KOPT-K1 (cell line): ENCODE results near the gene IP6K3.

ENCODE experiments used
- H3K27ac ChIP-seq: fragments of 200-600 bp; sonication (generic); 2 replicates; pipeline ENCODE4 v1.5.1; 2016; ENCODE audit warnings: antibody characterized with exemption, mild to moderate bottlenecking, low read depth, low read length; ENCODE audit not compliant: poor library complexity, severe bottlenecking
- H3K36me3 ChIP-seq: fragments of 200-600 bp; sonication (generic); 2 replicates; pipeline ENCODE4 v1.5.1; 2017; ENCODE audit warnings: antibody characterized with exemption, mild to moderate bottlenecking, low read length, moderate library complexity; ENCODE audit not compliant: insufficient read depth
- H3K9me3 ChIP-seq: fragments of 200-600 bp; sonication (generic); 2 replicates; pipeline ENCODE4 v1.5.1; 2017; ENCODE audit warnings: antibody characterized with exemption, low read length, mild to moderate bottlenecking; ENCODE audit not compliant: insufficient read depth, poor library complexity, severe bottlenecking

IP6K3 gene

DNA sequence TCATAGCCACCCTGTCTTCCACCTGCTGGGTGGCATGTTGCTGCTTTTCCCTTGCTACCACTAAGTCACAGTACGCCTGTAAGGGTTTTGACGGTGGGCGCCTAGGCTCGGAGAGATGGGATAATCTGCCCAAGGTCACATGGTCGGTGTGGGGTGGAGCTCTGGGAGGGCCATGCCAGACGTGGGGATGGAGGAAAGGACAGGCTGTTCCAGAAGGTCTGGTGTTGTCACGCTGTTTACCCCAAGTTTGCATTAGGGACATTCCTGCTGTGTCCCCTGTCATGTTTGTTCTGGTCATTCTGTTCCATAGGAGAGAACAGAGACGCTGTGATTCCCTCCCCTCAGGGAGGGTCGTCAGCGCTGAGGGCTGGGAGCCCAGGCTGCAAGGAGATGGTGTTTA, 16.1 kb downstream of the IP6K3 start:
- no peak overlapping the region for H3K27ac ChIP-seq
- no peaks in the 10 kb centered on the region for H3K9me3 ChIP-seq
- H3K36me3 ChIP-seq, result no peaks in the 10 kb centered on the region

DNA sequence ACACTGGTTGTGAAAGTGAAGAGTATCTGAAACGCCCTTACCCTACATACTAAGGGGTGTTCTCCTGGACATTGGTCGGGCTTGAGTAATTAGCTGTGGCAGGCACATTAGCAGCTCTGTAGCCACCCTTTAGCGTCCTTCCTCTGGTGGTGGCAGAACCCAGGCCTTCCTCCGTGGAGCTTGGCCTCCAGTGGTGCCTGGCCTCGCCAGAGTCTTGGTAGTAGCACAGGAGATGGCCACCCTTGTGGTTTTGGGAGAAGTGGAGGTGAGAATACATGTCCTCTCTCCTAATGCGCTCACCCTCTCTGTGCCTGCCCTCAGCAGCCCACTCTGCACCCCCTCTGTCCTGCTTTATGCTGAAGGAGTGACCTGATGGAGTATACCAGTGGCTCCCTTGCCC, 17.6 kb downstream of the IP6K3 start:
- H3K9me3 ChIP-seq, result no peaks in the 10 kb centered on the region
- H3K36me3 ChIP-seq, result no peaks in the 10 kb centered on the region
- no peak overlapping the region for H3K27ac ChIP-seq

GRCh38 chr6:33728438-33728837, 18.3 kb downstream of the IP6K3 start:
- Histone ChIP-seq H3K36me3 (no peaks in the 10 kb centered on the region), H3K9me3 (no peaks in the 10 kb centered on the region), H3K27ac (no peak overlapping the region)

GRCh38 chr6:33727932-33728331, 18.8 kb downstream of the IP6K3 start:
- Histone ChIP-seq H3K27ac (no peak overlapping the region), H3K9me3 (no peaks in the 10 kb centered on the region), H3K36me3 (no peaks in the 10 kb centered on the region)

DNA sequence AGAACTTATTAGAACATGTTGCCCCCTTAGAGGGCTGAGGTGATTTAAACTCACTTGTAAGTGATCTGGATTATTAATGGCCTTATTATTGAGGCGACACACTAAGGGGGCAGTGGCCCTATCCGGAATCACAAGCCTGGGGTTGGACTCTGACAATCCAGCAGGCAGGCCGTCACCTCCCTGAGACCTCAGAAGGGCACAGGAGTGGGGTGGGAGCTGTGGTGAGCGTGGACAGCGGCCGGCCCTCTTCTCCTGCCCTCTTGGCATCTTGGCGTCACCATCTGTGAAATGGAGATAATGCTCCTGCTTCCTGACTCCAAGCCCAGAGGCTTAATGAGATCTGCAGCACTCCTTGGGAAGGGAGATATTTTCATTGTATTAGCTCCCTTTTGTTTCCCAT, 19.6 kb downstream of the IP6K3 start:
- Histone ChIP-seq H3K36me3 (no peaks in the 10 kb centered on the region), H3K27ac (no peak overlapping the region), H3K9me3 (no peaks in the 10 kb centered on the region)

- Histone ChIP-seq H3K9me3 (no peaks in the 10 kb centered on the region), H3K27ac (no peak overlapping the region), H3K36me3 (no peaks in the 10 kb centered on the region)
Measured at GRCh38 chr6:33726696-33727095, 20.0 kb downstream of the IP6K3 start.

DNA sequence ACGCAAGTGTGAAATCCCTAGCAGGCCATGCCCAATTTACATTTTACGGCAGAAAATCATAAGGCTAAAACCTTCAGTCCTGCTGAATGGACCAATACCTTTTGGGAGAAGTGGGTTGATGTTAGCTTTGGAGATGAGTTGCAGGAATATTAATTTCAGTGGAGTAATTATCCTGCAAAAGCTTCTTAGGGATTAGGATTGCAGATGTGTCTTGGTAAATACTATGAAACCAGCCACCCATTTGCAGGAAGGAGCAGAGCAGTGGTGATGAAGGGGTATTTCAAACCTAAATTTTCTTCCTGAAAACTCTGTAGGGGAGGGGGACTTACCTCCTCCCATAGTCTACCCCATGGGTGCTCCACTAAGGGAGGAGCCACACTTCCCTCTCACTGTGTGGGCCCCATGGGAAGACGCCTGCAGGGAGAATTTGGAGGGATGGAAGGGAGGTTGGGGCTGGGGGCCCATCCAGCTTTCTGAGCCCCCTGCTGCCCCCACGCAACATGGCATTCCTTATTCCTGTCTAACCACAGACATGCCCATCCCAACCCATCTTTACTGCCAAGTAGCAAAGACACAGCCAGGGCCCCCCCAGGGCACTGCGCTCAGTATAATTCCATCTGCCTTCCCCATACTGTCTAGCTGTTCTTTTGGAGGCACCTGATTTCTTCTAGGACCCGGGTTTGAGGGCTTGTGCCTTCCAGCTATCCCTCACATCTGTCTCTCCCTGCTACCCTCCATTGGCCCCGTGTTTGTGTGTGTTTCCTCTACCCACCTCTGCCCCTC, 20.6 kb downstream of the IP6K3 start:
- H3K9me3 ChIP-seq, result no peaks in the 10 kb centered on the region
- no peaks in the 10 kb centered on the region for H3K36me3 ChIP-seq
- H3K27ac ChIP-seq, result no peak overlapping the region

- H3K36me3 ChIP-seq, result no peaks in the 10 kb centered on the region
- H3K9me3 ChIP-seq, result no peaks in the 10 kb centered on the region
Measured at GRCh38 chr6:33725222-33725621, 21.5 kb downstream of the IP6K3 start.

GRCh38 chr6:33724102-33725023, 22.3 kb downstream of the IP6K3 start:
- Histone ChIP-seq H3K9me3 (no peaks in the 10 kb centered on the region), H3K36me3 (no peaks in the 10 kb centered on the region), H3K27ac (no peak overlapping the region)

More at GRCh38 chr6:33725222-33725621, 21.5 kb downstream of the IP6K3 start:
- H3K27ac ChIP-seq, result no peak overlapping the region

- Histone ChIP-seq H3K9me3 (no peaks in the 10 kb centered on the region), H3K27ac (no peak overlapping the region), H3K36me3 (no peaks in the 10 kb centered on the region)
Measured at GRCh38 chr6:33723371-33724085, 23.2 kb downstream of the IP6K3 start.

DNA sequence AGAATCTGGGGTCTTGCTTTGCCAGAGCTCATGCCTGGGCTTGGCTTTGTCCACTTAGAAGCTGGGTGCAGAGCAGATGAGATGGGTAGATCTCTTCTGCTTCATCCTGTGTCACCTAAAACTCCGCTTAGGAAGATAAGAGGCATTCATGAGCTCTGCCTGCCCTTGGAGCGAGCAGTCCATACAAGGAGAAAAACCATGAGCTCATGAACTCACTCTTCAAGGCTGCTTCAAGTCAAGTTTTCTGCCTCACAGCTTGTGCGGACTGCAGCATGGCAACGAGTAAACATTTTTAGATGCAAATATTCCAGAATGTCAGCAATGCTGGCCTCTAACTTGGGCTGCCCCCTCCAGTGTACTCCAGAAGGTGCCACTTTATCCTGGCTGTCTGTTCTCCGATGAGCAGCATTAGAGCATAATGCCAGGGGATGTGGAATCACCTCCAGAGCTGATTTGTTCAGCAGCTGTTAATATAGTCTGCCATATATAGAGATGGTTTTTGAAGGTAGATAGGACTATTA, 24.5 kb downstream of the IP6K3 start:
- Histone ChIP-seq H3K27ac (no peak overlapping the region), H3K9me3 (no peaks in the 10 kb centered on the region), H3K36me3 (no peaks in the 10 kb centered on the region)

DNA sequence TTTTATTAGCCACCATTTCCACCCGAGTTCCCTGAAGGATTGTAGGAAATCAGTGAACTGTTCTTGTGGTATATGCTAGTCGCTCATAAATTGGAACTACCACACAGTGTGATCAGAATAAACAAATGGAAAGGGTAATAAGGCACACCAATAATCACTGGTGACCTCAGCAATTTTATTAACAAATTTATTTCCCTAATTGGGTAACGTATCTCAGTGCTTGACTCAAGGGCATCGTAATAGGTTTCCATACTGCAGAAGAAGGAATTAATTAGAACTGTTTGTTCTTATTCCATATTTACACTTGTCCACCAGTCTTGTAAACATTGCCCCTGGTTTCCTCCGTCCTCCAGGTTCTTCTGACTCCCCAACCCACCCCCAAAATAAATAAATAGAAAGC, 25.2 kb downstream of the IP6K3 start:
- Histone ChIP-seq H3K27ac (no peak overlapping the region), H3K9me3 (no peaks in the 10 kb centered on the region), H3K36me3 (no peaks in the 10 kb centered on the region)

DNA sequence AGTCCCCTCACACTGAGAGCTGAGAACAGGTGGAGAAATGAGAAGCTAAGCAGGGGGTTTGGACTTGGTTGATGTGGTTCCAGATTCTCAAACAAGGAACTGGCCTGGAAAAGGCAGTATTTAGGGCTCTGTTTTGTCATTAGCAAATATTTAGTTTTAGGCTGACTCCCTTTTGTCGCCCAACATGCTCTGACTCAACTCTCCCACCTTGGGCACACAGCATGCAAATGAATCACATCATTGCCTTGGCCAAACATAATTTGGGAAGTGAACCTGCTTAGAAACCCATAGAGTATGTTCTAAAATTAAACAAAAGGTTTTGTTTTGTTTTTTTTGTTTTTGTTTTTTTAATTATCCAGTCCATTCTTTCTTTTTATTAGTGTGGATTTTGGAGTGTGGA, 25.7 kb downstream of the IP6K3 start:
- H3K36me3 ChIP-seq, result no peaks in the 10 kb centered on the region
- no peaks in the 10 kb centered on the region for H3K9me3 ChIP-seq
- no peak overlapping the region for H3K27ac ChIP-seq

DNA sequence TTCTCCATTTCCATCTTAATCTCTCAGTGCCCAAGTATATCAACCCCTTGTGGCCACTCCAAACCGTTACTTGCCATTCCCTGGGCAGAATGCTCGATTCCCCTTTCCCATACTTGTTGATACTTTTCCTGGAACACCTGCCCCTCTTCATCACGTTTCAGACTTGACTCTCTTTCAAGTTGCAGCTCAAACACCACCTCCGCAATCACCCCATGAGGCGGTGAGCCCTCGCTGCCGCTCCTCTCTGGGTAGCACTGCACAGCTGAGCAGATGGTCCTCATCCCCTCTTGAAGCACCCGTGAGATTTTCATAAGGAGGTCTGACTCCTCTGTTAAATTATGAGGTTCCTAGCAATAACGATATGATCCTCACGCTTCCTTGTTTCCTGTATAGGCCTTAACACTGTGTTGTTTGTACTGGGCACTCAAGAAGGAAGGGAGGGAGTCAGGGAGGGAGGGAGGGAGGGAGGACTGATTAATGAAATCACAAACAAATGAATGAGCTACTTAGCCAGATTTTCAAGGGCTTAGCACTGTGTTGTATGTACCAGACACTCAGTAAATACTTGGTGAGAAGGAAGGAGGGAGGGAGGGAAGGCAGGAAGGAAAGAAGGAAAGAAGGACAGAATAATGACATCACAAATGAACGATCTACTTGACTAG, 27.2 kb downstream of the IP6K3 start:
- Histone ChIP-seq H3K27ac (no peak overlapping the region), H3K36me3 (no peaks in the 10 kb centered on the region), H3K9me3 (no peaks in the 10 kb centered on the region)
